HG03139 (cell line): ENCODE measurements around the gene METTL16.
"Not testable (repeated sequence)": the region's sequence is repeated elsewhere in the genome, so short reads cannot be mapped to it uniquely, and the experiment has no call there.

Source experiments
- ATAC-seq: cut with Tn5 transposase; IDR thresholded peaks from one replicate; pipeline ENCODE4 v1.9.1; 2021; ENCODE audit not compliant: unreplicated experiment

METTL16 gene, protein sequence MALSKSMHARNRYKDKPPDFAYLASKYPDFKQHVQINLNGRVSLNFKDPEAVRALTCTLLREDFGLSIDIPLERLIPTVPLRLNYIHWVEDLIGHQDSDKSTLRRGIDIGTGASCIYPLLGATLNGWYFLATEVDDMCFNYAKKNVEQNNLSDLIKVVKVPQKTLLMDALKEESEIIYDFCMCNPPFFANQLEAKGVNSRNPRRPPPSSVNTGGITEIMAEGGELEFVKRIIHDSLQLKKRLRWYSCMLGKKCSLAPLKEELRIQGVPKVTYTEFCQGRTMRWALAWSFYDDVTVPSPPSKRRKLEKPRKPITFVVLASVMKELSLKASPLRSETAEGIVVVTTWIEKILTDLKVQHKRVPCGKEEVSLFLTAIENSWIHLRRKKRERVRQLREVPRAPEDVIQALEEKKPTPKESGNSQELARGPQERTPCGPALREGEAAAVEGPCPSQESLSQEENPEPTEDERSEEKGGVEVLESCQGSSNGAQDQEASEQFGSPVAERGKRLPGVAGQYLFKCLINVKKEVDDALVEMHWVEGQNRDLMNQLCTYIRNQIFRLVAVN

DNA sequence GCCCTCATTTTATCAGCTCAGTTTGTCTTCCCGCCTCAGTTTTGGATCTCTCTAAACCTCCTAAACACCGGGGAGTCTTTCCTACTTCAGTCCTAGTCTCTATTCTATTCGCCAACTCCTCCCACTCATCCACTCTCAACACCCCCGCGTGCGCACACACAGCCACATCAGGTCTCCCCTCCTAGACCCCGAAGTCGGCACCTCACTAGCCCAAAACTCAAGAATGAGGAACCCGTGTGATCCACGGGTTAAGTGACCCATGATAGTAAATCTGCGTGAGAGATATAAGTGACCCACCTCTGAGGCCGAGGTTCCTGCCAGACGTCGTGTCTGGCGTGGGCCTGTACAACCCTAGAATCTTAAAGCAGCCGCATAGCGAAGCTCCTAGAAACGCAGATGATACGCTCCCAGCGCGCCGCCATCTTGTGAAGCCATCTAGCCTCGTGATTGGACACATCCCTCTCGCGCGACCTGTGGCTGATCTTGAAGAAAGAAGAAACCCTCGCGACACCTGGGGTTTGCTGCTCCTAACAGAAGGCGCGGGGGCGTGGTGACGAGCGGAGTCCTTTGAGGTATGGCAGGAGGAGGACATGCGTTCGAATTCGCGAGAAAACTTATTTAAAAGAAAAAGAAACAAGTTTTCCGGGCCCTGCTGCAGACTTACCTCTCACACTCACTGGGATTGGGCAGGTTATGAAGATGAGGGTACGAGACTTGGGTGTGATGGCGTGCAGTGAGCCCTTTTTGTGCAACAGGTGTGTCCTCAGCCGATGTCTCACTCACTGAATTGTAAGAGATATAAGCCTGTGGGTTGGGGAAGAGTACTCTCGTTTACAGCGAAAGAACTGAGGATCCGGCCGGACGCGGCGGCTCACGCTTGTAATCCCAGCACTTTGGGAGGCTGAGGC is at the start of gene METTL16:
Gene METTL16, minus strand, starts transcription at position 427 of the 908 bp plus-strand sequence. CDS start 9,557 bp downstream, outside the sequence.
- ATAC-seq = peak; percentile 92

DNA sequence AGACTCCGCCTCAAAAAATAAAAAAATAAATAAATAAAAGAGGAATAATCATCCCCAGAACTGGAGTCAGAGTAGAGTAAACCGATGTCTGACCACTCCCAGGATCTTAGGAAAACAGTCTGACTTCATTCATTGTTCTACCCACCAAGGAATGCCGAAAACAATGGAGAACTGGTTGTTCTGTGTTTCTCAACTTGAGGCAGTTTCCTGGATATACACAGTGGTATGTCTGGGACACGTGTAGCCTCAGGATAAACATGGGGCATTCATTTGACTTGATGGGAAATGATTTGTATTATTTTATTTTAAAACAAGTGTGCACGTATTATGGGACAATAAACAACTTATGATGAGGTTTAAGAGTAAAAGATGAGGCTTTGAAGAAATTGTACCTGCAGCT is 49.0 kb upstream of the METTL16 start:
- ATAC-seq = no peak

DNA sequence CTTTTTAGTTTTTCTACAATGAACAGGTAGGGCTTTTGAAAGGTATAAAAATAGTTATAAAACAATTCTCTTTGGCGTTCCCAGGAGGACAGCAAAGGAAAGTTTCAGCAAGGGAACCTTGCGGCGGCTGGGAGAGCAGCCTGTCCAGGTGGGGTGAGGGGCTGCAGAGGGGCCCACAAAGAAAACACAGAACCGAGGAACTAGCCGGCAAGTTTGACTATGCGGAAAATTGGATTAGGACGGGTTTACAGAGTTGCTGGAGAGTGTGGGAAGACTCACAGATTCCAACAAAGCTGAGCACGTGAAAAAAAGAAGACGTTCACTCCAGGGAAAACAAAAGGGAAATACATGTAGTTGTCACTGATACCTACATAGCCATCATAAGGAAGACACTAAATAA is 40.2 kb upstream of the METTL16 start:
- ATAC-seq = no peak

DNA sequence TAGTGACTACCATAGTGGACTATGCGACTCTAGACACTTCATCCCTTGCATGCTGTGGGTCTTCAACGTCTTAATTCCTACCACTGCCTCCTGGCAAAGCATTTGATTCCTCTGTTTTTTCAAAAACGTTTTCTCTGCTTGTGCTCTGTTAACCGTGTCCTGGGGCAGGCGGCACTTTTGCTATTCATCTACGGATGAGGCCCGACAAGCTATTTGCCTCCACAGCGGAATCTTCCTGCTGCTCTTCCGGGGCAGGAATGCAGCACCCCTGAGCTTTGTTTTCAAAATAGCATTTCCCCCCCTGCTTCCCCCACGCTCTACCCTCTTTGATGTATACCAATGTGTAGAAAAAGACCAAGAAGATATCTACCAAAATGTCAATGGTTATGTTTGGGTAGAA is 39.8 kb upstream of the METTL16 start:
- no peak for ATAC-seq

DNA sequence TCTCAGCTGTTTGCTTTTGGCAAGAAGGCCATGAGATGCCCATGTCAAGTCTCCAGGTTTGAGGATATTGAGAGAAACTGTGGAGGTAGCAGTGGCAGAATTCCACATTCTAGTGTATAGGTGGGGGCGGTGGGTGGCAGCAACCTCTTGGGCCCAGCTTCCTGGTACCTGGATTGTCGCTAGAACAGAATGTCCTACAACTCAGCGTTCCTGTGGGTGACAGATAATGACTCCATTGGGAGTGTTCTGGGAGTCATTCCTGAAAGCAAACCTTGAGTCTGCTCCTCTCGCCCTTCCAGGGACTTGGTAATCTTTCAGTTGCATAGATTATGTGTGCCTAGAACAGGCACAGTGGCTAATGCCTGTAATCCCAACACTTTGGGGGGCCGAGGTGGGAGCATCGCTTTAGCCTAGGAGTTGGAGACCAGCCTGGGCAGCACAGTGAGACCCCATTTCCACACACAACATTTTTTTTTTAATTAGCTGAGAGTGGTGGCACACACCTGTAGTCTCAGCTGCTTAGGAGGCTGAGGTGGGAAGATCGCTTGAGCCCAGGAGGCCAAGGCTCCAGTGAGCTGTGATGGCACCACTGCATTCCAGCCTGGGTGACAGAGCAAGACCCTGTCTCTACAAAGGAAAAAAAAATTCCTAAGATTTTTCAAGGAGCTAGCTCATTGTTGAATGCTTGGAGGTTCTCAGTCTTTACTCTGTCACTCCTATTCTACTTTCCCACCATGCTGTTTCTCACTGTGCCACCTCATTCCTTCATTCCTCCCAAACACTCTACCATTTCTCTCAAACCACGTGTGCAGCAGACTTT is 37.9 kb upstream of the METTL16 start:
- ATAC-seq = no peak

DNA sequence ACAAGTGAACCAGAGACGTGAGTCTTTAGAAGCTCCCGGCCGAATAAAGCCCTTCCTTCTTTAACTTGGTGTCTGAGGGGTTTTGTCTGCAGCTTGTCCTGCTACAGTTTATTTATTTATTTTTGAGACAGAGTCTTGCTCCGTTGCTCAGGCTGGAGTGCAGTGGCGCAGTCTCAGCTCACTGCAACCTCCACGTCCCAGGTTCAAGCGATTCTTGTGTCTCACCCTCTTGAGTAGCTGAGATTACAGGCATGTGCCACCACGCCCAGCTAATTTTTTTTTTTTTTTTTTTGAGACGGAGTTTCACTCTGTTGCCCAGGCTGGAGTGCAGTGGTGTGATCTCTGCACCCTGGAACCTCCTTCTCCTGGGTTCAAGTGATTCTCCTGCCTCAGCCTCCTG is 36.3 kb upstream of the METTL16 start:
- ATAC-seq = not testable (repeated sequence)

DNA sequence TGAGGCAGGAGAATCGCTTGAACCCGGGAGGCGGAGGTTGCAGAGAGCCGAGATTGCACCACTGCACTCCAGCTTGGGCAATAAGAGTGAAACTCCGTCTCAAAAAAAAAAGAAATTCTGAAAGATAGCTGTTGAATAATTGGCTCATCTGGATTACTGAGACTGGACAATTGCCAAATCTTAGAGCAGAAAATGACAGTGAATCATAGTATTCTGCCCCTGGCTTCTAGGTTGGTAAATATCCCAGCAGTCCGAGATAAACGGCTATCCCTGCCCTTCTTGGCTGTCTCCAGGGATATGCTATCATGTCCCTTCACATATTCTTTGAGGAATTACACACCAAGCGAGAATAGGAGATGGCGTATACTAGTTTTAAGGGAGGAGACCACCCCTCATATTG is 35.5 kb upstream of the METTL16 start:
- no peak for ATAC-seq

DNA sequence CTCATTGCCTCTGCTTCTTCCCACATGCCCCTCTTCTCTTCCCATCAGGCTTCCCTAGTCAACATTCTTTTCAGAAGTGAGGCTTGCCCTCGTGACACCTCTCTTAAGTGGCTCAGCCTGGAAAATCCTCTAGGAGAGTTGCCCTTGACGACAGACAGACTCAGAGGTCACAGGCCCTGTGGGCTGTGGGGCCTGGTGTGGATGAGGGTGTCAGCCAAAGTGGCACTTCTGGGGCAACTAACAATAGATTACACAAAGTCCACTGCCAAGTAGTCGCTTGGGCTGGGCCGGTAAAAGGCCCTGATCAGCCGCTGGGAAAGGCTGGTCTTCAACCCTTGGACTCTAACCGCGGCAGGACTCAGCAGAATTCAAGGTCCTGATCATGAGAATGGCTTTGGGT is 33.7 kb upstream of the METTL16 start:
- no peak for ATAC-seq

DNA sequence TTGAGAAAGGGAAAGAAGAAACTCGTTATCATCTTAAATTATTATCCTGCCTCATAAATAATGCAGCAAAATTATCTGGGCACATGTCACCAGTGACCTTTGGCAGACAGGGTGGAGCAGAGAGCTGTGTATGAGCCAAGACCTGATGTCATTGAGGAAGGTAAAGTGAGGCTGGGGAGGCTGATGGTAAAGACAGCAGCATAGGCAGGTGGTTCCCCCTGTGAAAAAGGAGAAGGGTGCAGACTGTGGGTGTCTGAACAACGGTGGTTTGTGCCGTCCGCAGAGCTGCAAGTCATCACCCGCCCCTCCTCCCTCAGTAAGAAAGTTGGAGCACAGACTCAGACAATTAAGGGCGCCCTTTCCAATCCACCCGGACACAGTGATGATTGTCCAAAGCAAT is 30.8 kb upstream of the METTL16 start:
- no peak for ATAC-seq

DNA sequence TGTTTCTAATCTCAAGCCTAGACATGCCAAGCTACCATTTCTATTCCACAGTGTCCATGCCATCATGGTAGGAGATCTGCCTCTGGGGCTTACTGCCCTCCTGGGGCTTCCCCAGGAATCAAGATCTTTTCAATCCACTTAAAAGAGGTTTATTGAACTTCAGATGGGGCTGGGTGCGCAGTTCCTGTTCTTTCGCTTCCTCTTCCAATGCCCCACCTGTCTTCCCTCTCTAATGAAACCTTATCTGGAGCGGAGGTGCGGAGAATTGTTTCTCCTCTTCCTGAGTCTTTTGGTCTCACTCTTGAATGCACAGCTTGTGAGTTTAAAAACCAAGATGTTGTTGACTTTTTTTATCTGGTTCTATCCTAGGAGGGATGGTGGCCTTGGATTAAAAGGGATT is 30.4 kb upstream of the METTL16 start:
- no peak for ATAC-seq

DNA sequence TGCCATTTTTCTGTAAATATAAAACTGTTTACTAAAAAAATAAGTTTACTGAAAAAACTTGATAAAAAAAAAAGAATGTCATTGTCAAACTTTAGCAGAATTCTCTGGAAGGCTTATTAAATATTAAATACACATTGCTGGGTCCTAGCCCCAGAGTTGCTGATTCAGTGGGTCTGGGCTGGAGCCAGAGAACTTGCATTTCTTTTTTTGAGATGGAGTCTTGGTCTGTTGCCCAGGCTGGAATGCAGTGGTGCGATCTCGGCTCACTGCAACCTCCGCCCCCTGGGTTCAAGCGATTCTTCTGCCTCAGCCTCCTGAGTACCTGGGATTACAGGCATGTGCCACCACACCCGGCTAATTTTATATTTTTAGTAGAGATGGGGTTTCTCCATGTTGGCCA is 25.9 kb upstream of the METTL16 start:
- ATAC-seq = not testable (repeated sequence)

DNA sequence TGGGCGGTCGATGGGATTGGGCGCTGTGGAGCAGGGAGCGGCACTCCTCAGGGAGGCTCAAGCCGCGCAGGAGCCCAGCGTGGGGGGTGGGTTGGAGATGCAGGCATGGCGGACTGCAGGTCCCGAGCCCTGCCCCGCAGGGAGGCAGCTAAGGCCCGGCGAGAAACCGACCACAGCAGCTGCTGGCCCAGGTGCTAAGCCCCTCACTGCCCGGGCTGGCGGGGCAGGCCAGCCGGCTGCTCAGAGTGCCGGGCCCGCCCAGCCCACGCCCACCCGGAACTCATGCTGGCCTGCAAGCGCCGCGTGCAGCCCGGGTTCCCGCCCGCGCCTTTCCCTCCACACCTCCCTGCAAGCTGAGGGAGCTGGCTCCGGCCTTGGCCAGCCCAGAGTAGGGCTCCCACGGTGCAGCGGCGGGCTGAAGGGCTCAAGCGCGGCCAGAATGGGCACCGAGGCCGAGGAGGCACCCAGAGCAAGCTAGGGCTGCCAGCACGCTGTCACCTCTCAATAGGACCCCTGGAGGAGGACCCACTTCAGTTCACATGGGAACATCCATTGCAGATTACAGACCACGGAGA is 20.5 kb upstream of the METTL16 start:
- ATAC-seq = no peak

DNA sequence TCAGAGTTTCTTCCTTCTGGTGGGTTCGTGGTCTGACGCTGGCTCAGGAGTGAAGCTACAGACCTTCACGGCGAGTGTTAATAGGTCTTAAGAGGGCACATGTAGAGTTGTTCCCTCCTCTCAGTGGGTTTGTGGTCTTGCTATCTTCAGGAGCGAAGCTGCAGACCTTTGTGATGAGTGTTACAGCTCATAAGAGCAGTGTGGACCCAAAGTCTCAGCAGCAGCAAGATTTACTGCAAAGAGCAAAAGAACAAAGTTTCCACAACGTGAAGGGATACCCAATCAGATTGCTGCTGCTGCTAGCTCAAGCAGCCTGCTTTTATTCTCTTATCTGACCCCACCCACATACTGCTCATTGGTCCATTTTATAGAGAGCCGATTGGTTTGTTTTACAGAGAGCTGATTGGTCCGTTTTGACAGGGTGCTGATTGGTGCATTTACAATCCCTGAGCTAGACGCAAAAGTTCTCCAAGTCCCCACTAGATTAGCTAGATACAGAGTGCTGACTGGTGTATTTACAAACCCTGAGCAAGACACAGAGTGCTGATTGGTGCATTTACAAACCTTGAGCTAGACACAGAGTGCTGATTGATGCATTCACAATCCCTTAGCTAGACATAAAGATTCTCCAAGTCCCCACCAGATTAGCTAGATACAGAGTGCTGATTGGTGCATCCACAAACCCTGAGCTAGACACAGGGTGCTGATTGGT is 19.7 kb upstream of the METTL16 start:
- not testable (repeated sequence) for ATAC-seq

DNA sequence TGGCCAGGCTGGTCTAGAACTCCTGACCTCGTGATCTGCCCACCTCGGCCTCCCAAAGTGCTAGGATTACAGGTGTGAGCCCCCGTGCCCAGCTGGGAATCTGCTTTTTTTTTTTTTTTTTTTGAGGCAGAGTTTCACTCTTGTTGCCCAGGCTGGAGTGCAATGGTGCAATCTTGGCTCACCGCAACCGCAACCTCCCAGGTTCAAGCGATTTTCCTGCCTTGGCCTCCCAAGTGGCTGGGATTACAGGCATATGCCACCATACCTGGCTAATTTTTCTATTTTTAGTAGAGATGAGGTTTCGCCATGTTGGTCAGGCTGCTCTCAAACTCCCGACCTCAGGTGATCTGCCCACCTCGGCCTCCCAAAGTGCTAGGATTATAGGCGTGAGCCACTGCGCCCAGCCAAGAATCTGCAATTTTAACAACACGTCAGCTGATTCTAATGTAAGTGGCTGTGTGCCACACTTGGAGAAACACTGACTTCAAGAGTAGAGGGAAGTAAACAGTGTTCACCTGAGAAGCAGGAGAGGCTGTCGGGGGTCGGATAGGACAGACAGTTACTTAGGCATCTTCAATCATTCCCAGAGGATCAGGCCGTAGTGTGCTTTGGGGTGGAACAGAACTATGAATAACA is 10.2 kb upstream of the METTL16 start:
- ATAC-seq = not testable (repeated sequence)

DNA sequence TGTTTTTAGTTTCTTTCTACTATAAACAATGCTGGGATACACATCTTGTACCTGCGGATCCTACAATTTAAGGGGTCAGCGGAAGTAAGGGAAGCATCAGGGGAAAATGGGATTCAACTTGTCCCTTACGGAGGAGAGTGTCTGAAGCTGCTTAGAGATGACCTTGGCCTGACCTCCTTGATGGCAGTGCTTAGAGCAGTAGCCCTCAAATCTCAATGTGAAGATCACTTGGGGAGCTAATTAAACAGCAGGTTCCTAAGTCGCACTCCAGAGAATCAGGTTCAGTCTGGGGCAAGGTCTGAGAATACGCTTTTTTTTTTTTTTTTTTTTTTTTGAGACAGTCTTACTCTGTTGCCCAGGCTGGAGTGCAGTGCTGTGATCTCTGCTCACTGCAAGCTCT is 9.6 kb upstream of the METTL16 start:
- ATAC-seq = no peak

DNA sequence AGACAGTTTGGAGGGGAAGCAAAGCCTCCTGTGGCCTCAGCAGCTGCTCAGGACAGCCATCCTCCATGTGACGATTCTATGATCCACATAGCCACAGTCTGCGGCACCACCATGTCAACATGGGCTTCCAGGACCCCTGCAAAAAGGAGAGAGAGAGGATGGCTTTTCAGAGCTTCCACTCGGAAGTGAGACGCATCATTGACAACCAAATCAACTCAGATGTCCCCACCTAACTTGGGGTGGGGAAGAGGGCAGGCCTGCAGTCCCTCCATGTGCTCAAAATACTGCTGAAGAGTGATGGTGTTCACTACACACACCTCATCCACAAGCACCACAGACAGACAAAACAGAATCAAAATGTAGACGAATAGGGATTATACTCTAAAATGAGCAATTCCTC is 5.9 kb upstream of the METTL16 start:
- no peak for ATAC-seq

DNA sequence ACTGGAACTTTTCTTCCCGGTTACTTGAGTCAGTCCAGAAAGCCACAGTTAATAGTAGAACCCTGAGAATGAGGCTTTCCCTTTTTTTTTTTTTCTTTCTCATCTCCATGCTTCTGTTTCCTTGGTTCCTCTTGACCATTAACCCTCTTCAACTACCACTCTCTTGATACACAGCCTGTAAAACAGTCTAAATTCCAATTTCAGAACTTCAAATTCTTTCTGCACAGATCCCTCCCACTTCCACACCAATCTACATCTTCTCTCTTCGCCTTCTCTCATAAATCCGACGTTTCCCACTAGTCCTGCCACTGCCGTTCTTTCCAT is 588 bp downstream of the METTL16 start:
- no peak for ATAC-seq

DNA sequence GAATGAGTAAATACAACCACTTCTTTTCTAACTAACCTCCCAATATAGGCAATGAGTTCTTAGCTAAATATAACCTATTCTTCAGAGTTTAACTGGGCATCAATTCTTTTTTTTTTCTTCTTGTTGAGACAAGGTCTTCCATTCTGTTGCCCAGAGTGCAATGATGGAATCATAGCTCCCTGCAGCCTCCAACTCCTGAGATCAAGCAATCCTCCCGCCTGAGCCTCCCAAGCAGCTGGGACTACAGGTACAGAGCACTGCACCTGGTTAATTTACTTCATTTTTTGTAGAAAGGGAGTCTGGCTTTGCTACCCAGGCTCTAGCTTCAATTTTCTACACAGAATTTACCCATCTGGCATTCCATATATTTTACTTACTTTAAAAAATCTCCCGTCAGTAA is 1.1 kb downstream of the METTL16 start:
- ATAC-seq = no peak

DNA sequence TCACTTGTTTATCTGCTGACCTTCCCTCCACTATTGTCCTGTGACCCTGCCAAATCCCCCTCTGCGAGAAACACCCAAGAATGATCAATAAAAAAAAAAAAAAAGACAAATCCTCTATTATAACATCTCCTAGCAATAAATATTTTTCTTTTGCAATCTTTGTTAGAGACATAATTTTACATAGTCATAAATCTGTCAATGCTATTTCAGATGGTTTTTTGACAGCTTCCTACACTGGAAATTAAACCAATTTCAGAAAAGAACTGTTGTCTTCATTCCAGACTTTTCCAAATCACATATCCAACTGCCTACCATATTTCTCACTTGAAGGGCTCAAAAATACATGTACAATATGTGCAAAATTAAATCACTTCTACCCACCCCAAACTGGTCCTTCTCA is 3.7 kb downstream of the METTL16 start:
- no peak for ATAC-seq

DNA sequence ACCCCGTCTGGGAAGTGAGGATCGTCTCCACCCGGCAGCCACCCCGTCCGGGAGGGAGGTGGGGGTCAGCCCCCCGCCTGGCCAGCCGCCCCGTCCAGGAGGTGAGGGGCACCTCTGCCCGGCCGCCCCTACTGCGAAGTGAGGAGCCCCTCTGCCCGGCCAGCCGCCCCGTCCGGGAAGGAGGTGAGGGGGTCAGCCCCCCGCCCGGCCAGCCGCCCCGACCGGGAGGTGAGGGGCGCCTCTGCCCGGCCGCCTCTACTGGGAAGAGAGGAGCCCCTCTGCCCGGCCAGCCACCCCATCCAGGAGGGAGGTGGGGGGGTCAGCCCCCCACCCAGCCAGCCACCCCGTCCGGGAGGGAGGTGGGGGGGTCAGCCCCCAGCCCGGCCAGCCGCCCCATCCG is 4.7 kb downstream of the METTL16 start:
- ATAC-seq = not testable (repeated sequence)
